Neural crest cell (in vitro differentiated cells): ENCODE data around the gene MSH3. TPM values are rescaled to one million over a fixed set of nuclear protein-coding genes. Genes with fewer than 3 reads are reported as not detected.

Source experiments
- DNase-seq: peaks from one replicate; pipeline ENCODE4 v3.0.0; 2021; ENCODE audit warnings: low read depth, mixed read lengths, low spot score
- H3K27ac Mint-ChIP-seq: one replicate; pipeline ENCODE4 v1.8.0; 2021; ENCODE audit warnings: mild to moderate bottlenecking, mixed read lengths; ENCODE audit not compliant: unreplicated experiment
- H3K27me3 Mint-ChIP-seq: 2 replicates; pipeline ENCODE4 v1.8.0; 2021; ENCODE audit warnings: low read depth, mild to moderate bottlenecking, mixed read lengths
- H3K36me3 Mint-ChIP-seq: 2 replicates; pipeline ENCODE4 v1.8.0; 2021; ENCODE audit warnings: low read depth, mild to moderate bottlenecking, mixed read lengths
- H3K4me1 Mint-ChIP-seq: 2 replicates; pipeline ENCODE4 v1.8.0; 2021; ENCODE audit warnings: mixed read lengths
- H3K4me3 Mint-ChIP-seq: one replicate; pipeline ENCODE4 v1.8.0; 2021; ENCODE audit warnings: mild to moderate bottlenecking, mixed read lengths
- H3K9me3 Mint-ChIP-seq: 2 replicates; pipeline ENCODE4 v1.8.0; 2021; ENCODE audit warnings: mixed read lengths
- CTCF ChIP-seq: fragments of 200-600 bp; sonication (generic); conservative IDR thresholded peaks from 2 replicates; pipeline ENCODE4 v1.5.0; 2021; ENCODE audit warnings: antibody characterized with exemption, mild to moderate bottlenecking
- total RNA-seq: library from RNA; stranded (reverse); gene quantifications from 2 replicates; pipeline ENCODE4 v1.2.1, GENCODE V29; 2021

MSH3 gene
- total RNA-seq, 1 donor from 2014 or later = 17.9 TPM

GRCh38 chr5:80852331-80853245 is 198.1 kb downstream of the MSH3 start:
- peaks cover 12% of the 10 kb centered on the region for H3K9me3 Mint-ChIP-seq
- no peak for DNase-seq
- no peak overlapping the region for H3K4me3 Mint-ChIP-seq
- TF ChIP-seq CTCF = no peak
- no peaks in the 10 kb centered on the region for H3K27me3 Mint-ChIP-seq
- H3K4me1 Mint-ChIP-seq = no peaks in the 10 kb centered on the region
- H3K36me3 Mint-ChIP-seq = peaks cover 41% of the 10 kb centered on the region
- H3K27ac Mint-ChIP-seq = no peak overlapping the region

DNA sequence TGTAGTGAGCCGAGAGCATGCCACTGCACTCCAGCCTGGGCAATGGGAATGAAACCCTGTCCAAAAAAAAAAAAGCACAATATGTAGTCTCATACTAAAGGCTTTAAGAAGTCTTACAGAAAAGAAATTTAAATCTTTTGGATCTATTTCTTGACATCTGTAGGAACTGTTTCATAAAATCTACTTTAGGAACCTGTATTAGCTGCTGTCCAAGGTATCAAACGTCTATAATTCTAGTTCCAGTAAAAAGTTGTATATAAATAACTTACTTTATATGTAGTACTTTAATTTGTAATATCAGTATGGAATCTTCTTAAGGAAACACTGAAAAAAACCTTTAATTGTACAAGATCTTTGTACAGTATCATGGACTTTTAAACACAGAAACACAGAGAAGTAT is 199.0 kb downstream of the MSH3 start:
- Mint-ChIP-seq H3K27me3 (no peaks in the 10 kb centered on the region), H3K4me1 (no peaks in the 10 kb centered on the region), H3K36me3 (peaks cover 38% of the 10 kb centered on the region), H3K4me3 (no peak overlapping the region), H3K27ac (no peak overlapping the region), H3K9me3 (peaks cover 12% of the 10 kb centered on the region)
- DNase-seq = no peak
- no peak for TF ChIP-seq CTCF

GRCh38 chr5:80854583-80854982 is 200.1 kb downstream of the MSH3 start:
- Mint-ChIP-seq H3K27me3 (no peaks in the 10 kb centered on the region), H3K36me3 (peaks cover 32% of the 10 kb centered on the region), H3K27ac (no peak overlapping the region)

DNA sequence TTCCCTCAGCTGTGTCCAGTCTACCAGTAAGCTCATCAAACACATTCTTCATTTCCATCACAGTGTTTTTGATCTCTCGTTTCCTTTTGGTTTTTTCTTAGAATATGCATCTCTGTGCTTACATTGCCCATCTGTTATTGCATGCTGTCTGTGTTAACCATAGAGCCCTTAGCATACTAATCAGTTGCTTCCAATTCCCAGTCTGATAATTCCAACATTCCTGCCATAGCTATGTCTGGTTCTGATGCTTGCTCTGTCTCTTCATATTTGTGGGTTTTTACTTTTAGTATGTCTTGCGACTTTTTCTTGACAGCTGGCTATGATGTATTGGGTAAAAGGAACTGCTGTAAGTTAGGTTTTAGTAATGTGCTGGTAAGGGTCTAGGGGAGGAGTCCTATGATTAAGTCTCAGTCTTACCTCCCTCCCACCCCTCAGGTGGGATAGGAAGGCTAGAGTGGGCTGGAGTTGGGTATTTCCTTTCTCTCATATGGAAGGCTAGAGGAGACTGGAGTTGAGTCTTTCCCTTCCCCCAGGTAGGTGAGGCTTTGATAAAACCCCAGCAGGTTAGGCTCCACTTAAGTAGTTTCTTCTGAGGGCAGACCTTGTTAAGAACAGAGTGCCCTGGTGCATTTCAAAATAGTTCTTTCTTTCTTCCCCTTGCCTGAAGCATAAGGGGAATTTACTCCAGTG is 206.6 kb downstream of the MSH3 start:
- H3K27me3 Mint-ChIP-seq = no peaks in the 10 kb centered on the region
- H3K4me1 Mint-ChIP-seq = no peaks in the 10 kb centered on the region
- no peak for DNase-seq
- no peak overlapping the region for H3K4me3 Mint-ChIP-seq
- H3K36me3 Mint-ChIP-seq = peaks cover 11% of the 10 kb centered on the region
- H3K9me3 Mint-ChIP-seq = peaks cover 6% of the 10 kb centered on the region
- H3K27ac Mint-ChIP-seq = peak overlapping the region; percentile 27
- no peak for TF ChIP-seq CTCF

More at GRCh38 chr5:80854583-80854982, 200.1 kb downstream of the MSH3 start:
- no peak for DNase-seq
- Mint-ChIP-seq H3K4me3 (no peak overlapping the region), H3K9me3 (peaks cover 14% of the 10 kb centered on the region), H3K4me1 (no peaks in the 10 kb centered on the region)
- TF ChIP-seq CTCF = no peak

GRCh38 chr5:80863708-80864107 is 209.3 kb downstream of the MSH3 start:
- no peaks in the 10 kb centered on the region for H3K27me3 Mint-ChIP-seq
- H3K4me1 Mint-ChIP-seq = peaks cover 8% of the 10 kb centered on the region
- H3K36me3 Mint-ChIP-seq = peaks cover 7% of the 10 kb centered on the region
- no peak for TF ChIP-seq CTCF
- no peak overlapping the region for H3K4me3 Mint-ChIP-seq
- DNase-seq = no peak
- no peak overlapping the region for H3K27ac Mint-ChIP-seq
- peaks cover under 1% of the 10 kb centered on the region for H3K9me3 Mint-ChIP-seq
